SK-N-MC (cell line): ENCODE measurements around the gene SPINK13.

Experiments used
- DNase-seq: peaks from one replicate; pipeline ENCODE4 v3.0.0-alpha.2; 2011; ENCODE audit warnings: low read depth, low spot score
- H3K27ac ChIP-seq: fragments of 200-600 bp; sonication (generic); 2 replicates; pipeline ENCODE4 v1.5.1; 2016; ENCODE audit warnings: mixed run types
- H3K36me3 ChIP-seq: fragments of 200-600 bp; sonication (generic); 2 replicates; pipeline ENCODE4 v1.6.1; 2017; ENCODE audit warnings: antibody characterized with exemption, low read length, mixed read lengths; ENCODE audit not compliant: insufficient read depth
- H3K4me3 ChIP-seq: fragments of 200-600 bp; sonication (generic); 2 replicates; pipeline ENCODE4 v1.5.1; 2016
- H3K9ac ChIP-seq: fragments of 200-600 bp; sonication (generic); 2 replicates; pipeline ENCODE4 v1.8.0; 2017; ENCODE audit warnings: mixed run types, mixed read lengths; ENCODE audit not compliant: insufficient read length
- H3K9me3 ChIP-seq: fragments of 200-600 bp; sonication (generic); 2 replicates; pipeline ENCODE4 v1.6.1; 2017; ENCODE audit warnings: low read depth, mild to moderate bottlenecking, antibody characterized with exemption, low read length, moderate library complexity, mixed read lengths
- EZH2 ChIP-seq: fragments of 200-600 bp; sonication (generic); IDR thresholded peaks from one replicate; pipeline ENCODE4 v1.6.1; 2017; ENCODE audit warnings: antibody characterized with exemption
- FOXP2 ChIP-seq: optimal IDR thresholded peaks from 2 replicates; pipeline ENCODE3; 2011; ENCODE audit warnings: mild to moderate bottlenecking, moderate library complexity; ENCODE audit not compliant: insufficient read depth; ENCODE audit errors: extremely low read length, control extremely low read depth
- POLR2AphosphoS5 ChIP-seq: IDR thresholded peaks from 2 replicates; pipeline ENCODE4 v1.6.1; 2012; ENCODE audit warnings: mild to moderate bottlenecking, low read depth, low read length, borderline replicate concordance

The SPINK13 gene, protein sequence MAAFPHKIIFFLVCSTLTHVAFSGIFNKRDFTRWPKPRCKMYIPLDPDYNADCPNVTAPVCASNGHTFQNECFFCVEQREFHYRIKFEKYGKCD

DNA sequence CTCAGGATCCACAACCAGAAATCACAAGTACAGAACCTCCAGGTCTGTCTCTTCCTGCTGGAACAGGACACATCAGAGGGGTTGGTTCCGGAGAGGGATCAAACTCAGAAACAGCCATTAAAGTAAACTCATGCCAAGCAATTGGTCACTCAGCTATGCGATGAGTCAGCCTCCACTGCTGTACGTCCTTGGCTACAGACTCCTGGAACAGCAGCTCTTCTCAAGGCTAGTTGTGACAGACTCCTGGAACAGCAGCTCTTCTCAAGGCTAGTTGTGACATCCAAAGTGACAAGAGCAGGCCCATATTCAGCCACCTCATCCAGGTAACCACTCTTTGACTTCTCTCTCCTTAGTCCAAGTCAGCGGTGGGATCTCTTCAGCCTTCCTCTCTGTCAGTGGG is at the start of gene SPINK13:
Gene SPINK13 (plus strand): TSS at position 229 of the 400 bp plus-strand sequence. CDS start 1,279 bp downstream, outside the sequence.
- TF ChIP-seq EZH2 = no peak
- TF ChIP-seq POLR2AphosphoS5 = no peak
- H3K36me3 ChIP-seq = no peaks in the 10 kb centered on the region
- H3K9ac ChIP-seq = no peak within 1 kb of the TSS
- H3K9me3 ChIP-seq = no peaks in the 10 kb centered on the region
- no peak within 1 kb of the TSS for H3K27ac ChIP-seq
- no peak for DNase-seq
- no peak within 1 kb of the TSS for H3K4me3 ChIP-seq

DNA sequence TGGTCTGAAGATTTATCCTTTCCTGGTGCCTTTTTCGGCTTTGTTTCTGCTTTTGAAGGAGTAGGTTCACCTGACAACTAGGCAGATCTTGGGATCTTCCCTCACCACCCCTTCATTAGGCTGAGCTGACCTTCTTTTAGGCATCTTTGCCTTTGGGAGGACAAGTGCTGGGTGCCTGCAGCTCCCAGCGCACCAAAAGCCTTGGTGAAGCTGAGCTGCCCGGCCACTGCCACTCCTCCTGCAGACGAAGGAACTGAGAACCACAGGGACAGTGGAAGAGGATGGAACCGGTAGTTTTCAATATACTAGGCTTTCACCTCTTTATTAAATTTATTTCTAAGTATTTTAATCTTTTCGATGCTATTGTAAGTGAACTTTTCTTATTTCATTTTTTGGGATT is 47.1 kb upstream of the SPINK13 start:
- Histone ChIP-seq H3K36me3 (no peaks in the 10 kb centered on the region), H3K9ac (no peak overlapping the region), H3K4me3 (no peak overlapping the region), H3K27ac (no peak overlapping the region), H3K9me3 (no peaks in the 10 kb centered on the region)
- no peak for DNase-seq
- TF ChIP-seq FOXP2 = no peak
- no peak for TF ChIP-seq EZH2
- no peak for TF ChIP-seq POLR2AphosphoS5

DNA sequence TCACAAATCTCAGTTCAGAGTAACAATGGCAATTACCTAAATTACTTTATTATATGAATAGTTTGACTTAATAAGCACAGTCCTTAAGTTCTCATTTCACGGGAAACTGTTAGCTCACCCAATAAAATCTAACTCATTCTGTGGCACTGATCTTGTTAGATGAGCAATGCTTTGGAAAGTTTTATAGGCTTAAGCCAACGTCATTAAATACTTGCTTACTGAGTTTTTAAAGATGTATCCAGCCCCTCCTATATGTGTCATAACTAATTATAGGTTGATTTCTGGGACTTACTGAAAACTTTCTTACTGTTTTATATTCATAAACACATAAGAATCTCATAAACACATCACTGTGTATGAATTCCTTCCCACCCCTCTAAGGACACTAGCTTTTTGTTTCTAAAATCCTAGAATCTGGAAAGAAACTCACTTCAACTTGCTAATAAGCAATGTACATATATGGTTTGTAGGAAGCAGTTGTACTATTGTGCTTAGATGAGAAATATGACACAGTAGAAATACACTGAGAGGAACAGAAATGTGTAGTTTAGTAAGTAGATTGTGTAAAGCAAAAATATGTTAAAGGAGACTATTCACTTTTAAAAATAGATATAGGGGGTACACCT is 44.4 kb upstream of the SPINK13 start:
- Histone ChIP-seq H3K36me3 (no peaks in the 10 kb centered on the region), H3K4me3 (no peak overlapping the region), H3K9ac (no peak overlapping the region), H3K9me3 (no peaks in the 10 kb centered on the region), H3K27ac (no peak overlapping the region)
- TF ChIP-seq POLR2AphosphoS5 = no peak
- TF ChIP-seq FOXP2 = no peak
- no peak for TF ChIP-seq EZH2
- DNase-seq = no peak

DNA sequence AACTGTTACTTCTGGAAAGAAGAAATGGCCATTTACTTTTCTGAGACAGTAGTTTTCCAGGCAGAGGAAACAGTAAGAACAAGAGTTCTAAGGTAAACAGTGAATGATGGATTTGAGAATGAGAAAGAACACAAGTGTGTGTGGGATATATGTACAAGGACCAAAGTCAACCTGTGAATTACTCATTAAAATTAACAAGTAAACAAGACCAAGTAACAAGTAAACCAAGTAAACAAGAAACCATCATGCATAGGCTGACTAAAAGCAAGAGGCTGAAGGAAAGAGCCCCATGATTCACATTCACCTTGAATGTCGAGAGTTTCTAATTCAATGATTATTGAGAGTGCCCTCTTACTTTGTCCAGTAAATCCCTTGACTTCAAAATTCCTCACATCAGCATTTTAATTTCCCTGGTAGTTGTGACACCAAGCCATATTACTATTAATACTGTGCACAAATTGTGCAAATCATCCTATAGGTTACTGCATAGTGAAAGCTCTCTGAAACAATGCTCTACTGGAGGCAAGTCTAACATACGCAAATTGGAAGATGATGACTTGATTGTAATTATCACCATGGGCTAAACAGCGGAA is 40.1 kb upstream of the SPINK13 start:
- TF ChIP-seq EZH2 = no peak
- no peak for TF ChIP-seq FOXP2

DNA sequence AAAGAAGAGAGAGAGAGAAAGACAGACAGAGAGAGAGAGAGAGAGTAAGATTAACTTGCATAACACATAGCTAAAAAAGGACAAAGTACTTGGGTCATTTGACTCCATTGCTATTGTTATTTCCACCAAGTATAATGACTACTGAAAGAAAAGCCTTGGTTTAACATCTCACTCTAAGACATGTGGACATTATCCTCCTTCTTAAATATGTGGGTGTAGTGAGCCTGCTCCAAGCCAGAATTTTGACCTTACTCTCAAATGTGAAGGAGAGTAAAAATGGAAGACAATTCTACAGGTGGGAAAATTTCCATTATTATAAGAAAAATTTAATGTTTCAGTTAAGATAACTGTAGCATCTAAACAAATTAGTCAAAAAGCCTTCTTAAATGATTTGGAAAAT is 38.8 kb upstream of the SPINK13 start:
- Histone ChIP-seq H3K4me3 (no peak overlapping the region), H3K36me3 (no peaks in the 10 kb centered on the region), H3K9me3 (no peaks in the 10 kb centered on the region), H3K9ac (no peak overlapping the region), H3K27ac (no peak overlapping the region)
- TF ChIP-seq EZH2 = no peak
- TF ChIP-seq FOXP2 = no peak
- no peak for TF ChIP-seq POLR2AphosphoS5
- no peak for DNase-seq

More for the DNA sequence above, 40.1 kb upstream of the SPINK13 start:
- no peak overlapping the region for H3K27ac ChIP-seq
- H3K36me3 ChIP-seq = no peaks in the 10 kb centered on the region
- H3K9ac ChIP-seq = no peak overlapping the region
- H3K4me3 ChIP-seq = no peak overlapping the region
- no peaks in the 10 kb centered on the region for H3K9me3 ChIP-seq
- no peak for DNase-seq

DNA sequence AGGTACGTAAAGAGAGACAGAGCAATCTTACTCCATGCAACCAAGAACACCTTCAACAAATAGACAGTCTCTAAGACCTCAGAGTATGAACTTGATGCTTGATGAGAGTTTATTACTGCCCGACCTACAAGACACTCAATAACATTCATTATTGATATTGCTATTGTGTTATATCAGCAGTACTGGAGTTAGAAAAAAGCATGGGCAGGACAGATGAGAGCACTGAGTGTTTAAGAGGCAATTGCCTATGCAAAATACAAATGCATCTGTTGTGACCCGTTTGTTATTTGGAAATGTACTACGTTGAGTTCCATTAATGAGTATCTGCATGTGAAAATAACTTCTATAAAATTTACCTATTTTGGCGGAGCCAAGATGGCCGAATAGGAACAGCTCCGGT is 38.4 kb upstream of the SPINK13 start:
- H3K4me3 ChIP-seq = no peak overlapping the region
- H3K27ac ChIP-seq = no peak overlapping the region
- TF ChIP-seq FOXP2 (no peak), EZH2 (no peak), POLR2AphosphoS5 (no peak)
- DNase-seq = no peak
- H3K9ac ChIP-seq = no peak overlapping the region
- no peaks in the 10 kb centered on the region for H3K36me3 ChIP-seq
- H3K9me3 ChIP-seq = no peaks in the 10 kb centered on the region

DNA sequence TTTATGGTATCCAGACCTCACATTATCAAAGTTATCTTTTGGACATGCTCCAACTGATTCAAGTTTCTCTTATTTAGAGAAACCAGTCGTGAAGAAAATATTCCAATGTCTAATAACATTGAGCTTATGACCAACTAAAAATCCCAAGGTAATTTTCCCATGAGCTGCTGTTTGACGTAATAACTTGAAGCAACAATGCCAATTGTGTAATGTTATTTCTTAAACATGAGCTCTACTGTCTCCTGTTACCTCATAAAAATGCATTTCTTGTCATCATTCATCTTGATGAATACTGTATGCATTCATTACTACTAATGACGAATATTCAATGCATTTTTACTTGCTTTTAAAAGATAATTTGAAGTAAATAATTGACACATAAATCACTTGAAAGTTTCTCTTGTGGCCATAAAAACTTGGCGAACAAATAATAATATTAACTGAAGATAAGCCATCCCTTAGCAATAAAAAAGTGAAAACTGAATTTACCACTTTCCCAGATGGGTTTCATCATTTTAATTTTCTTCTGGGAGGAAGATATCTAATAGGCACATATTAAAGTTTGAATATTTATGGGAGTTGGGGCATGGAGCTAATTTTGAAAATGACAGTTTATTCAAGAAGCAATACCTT is 30.7 kb upstream of the SPINK13 start:
- no peak overlapping the region for H3K27ac ChIP-seq
- H3K9ac ChIP-seq = no peak overlapping the region
- H3K36me3 ChIP-seq = no peaks in the 10 kb centered on the region
- TF ChIP-seq EZH2 (no peak), POLR2AphosphoS5 (no peak), FOXP2 (no peak)
- no peak overlapping the region for H3K4me3 ChIP-seq
- DNase-seq = no peak
- no peaks in the 10 kb centered on the region for H3K9me3 ChIP-seq

DNA sequence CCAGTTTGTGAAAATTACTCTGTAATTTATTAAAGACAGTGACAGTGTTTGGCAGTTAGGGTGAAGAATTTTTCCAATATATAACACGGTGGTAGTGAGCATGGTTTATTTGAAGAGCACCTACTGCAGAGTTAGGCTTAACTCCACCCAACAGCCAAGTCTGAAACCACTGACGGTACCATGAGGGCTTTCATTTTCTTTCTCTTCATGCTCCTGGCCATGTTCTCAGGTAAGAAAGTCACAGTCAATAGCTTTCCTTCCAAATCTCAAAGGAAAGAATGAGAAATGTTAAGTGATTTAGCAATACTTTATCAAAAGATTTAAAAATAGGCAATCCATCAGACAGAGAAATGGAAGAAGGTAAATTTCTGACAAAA is 30.2 kb upstream of the SPINK13 start, which contains the start of gene MARCOL:
Gene MARCOL (plus strand): TSS at position 108 of the 377 bp plus-strand sequence. CDS start 73 bp downstream, at position 181.
- Histone ChIP-seq H3K4me3 (no peak within 1 kb of the TSS), H3K9ac (no peak within 1 kb of the TSS), H3K27ac (no peak within 1 kb of the TSS), H3K9me3 (no peaks in the 10 kb centered on the region), H3K36me3 (no peaks in the 10 kb centered on the region)
- DNase-seq = no peak
- TF ChIP-seq EZH2 (no peak), POLR2AphosphoS5 (no peak), FOXP2 (no peak)

DNA sequence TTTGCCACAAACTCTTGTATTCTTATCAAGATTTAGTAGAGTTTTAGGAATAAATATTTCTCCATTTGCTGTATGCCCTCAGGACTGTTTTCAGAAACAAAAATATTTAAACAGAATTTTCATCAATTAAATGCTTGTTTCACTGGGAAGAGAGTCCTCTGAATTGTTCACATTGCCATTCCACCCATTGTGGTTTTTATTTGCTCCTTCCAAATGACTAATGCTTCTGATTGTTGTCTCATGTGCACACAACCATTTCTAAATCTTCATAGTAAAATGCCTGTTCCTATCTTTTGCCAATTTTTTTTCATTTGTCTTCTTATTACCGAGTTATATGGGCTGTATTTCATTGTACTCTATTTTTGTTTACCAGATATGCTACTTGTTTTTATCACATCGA is 19.7 kb upstream of the SPINK13 start:
- no peak for TF ChIP-seq POLR2AphosphoS5
- no peak for TF ChIP-seq FOXP2
- TF ChIP-seq EZH2 = no peak
- no peak overlapping the region for H3K27ac ChIP-seq
- H3K4me3 ChIP-seq = no peak overlapping the region
- no peaks in the 10 kb centered on the region for H3K36me3 ChIP-seq
- H3K9ac ChIP-seq = no peak overlapping the region
- no peak for DNase-seq
- H3K9me3 ChIP-seq = no peaks in the 10 kb centered on the region
